T1000 (cell line): ENCODE results near the gene FRMD5.
A peak's percentile ranks its signal among the peaks of the same experiment; 100 is the strongest.

Experiments
- DNase-seq: peaks from one replicate; lab custom pipeline; 2025; ENCODE audit warnings: mixed read lengths; lab: John Stamatoyannopoulos, UW

Gene FRMD5

GRCh38 chr15:44093836-44094235, 101.2 kb downstream of the FRMD5 start:
- DNase-seq: no peak

DNA sequence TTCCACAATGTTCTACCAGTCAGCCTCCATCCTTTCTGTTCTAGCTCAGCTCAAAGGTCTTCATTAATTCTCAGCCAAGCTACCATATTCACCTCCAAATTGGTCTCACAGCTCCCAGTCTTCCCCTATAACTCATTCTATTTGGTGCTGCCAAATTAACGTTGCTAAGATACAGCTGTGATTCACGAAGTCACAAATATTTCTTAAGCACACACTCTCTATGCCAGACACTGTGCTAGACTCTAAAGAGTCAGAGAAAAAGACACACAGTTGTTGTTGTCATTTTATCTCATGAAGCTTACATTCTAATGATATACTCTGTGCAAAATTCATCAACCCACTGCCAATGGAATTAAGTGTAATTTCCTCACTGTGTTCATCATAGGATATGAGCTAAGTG, 102.8 kb downstream of the FRMD5 start:
- DNase-seq: no peak

DNA sequence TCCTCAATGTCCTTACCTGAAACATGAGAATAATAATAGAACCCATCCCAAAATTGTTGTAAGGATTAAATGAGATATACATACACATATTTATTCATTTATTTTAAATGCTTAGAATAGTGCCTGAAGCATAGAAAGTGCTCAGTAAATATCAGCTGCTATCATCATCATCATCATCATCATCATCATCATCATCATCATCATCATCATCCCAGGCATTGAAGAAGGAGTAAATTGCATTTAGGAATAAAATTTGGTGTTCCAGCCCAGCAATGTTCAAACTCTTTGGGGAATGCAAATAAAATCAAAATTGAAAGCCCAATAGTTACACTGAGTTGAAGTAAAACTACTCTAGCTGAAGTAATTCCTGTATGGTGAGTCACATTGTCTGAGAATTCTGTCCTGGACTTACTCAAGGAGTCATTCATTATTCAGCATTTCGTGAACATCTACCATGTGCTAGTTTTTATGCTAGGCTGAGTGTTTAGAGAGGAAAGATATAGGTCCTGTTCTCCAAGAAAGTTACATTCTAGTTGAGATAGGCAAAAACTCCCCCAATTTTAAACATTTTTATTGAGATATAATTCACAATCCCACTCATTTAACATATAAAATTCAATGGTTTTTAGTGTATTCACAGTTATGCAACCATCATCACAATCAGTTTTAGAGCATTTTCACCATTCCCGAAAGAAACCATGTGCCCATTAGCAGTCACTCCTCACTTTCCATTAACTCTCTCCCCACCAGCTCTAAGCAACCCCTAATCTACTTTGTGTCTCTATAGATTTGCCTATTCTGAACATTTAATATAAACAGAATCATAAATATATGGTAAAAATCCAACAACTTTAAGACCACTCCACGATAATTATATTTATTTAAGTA, 107.2 kb downstream of the FRMD5 start:
- DNase-seq: no peak

DNA sequence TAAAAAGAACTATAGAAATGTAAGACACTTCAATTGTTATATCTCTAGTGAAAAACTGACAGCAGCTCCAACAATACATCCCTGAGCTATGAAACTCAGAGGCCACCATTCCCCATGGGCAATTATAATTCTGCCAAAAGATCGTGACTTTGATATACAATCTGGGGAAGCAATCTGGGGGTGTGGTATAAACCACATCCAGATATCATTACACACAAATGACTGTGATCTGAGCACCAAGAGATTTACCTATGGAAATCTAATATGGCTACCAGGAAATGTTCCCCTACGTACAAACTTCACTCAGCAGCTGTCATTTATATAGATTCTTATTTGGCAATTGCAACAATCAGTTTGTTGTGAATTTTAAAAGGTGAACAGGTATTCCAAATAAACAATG, 110.3 kb downstream of the FRMD5 start:
- no peak for DNase-seq

DNA sequence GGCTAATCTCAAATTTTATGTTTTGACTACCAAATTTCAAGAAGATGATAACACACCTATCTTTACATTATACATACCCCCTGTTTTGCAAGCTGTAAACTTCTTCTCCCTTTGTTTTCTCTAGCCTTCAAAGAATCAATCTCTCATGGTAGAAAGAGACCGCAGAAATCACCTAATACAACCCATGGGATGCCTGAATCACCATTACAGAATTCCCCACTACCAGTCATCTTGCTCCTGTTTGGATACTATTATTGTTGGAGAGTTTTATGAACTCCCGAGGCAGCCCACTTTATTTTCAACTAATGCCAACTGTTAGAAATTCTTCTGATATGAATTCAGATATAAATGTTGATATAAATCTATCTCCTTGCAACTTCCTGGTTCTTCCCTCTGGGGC, 110.9 kb downstream of the FRMD5 start:
- no peak for DNase-seq

GRCh38 chr15:44082558-44083157, 112.4 kb downstream of the FRMD5 start:
- DNase-seq: no peak

- DNase-seq: no peak
Observed at GRCh38 chr15:44081026-44082013, 113.8 kb downstream of the FRMD5 start.

- no peak for DNase-seq
Observed at GRCh38 chr15:44075535-44075934, 119.5 kb downstream of the FRMD5 start.

GRCh38 chr15:44069489-44069888, 125.6 kb downstream of the FRMD5 start:
- no peak for DNase-seq

- DNase-seq: no peak
Observed at GRCh38 chr15:44068347-44068746, 126.7 kb downstream of the FRMD5 start.

DNA sequence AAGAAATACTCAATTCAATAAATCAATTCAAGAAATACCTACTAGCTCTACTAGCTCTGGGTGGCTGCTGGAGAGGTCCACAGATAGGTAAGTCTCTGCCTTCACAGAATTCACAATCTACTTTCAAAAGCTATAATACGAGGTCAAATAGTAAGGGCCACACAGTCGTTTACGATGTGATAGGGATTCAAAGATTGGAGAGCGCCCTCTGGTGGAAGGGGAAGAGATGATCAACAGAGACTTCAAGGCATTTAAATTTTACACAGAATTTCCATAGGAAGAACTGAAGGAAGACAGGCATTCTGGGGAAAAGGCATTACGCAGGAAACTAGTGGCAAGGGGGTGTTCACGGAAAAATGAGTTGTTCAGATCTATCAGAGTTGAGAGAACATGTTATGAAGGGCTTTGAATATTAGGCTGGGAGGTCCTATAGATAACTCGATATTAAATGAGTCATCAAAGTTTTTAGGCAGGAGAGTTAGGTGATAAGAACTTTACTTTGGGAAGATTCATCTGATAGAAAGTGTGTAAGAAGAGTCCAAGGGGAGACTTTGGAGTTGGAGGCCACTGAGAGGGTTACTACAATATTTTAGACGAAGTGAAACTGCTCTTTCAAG, 128.8 kb downstream of the FRMD5 start:
- DNase-seq: peak; percentile 40

DNA sequence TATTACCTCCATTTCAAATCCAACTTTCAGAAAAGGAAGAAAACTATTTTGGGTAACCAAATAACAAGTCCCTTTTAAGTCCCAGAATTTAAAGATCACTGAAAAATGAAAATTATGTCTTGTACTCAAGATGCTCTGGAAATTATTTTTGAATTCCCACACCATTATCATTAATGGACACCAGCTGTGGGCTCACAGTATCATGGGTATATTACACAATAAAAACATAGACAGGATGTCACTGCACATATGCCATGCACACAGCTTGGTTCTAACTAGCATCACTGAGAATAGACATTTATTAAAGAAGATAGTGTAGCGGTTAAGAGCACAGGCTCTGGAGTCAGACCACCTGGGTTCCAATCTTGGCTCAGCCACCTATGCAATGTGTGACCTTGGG, 130.4 kb downstream of the FRMD5 start:
- DNase-seq: no peak

DNA sequence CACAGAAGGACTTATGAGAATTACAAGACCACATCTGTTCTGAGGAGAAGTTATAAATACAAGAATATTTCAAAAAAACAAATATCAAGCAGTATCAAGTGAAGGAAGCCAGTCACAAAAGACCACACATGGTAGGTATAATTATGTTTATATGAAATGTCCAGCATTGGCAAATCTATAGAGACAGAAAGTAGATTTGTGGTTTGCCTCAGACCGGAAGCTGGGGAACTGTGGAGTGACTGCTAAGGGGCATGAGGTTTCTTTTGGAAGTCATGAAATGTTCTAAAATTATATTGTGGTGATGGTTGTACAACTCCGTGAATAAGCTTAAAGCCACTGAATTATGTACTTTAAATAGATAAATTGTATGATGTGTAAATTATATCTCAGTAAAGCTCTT, 136.9 kb downstream of the FRMD5 start:
- no peak for DNase-seq

DNA sequence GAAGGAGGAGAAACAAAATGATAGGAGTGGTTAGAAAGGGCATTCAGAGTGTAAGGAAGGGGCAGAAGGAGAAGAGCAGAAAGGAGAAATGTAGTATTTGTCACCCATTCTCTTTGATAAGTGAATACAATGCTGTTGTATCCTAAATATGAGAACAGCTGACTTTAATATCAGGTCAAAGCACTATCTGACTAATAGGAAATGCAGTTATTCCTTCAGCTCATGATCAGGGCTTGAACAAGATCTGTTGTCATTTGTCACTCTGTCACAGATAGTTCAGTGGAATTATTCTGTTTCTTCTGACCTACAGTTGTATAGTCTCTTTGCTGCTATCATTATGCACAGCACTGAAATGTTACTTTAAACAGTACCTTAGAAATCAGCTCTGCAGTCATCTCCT, 149.4 kb downstream of the FRMD5 start:
- DNase-seq: no peak

DNA sequence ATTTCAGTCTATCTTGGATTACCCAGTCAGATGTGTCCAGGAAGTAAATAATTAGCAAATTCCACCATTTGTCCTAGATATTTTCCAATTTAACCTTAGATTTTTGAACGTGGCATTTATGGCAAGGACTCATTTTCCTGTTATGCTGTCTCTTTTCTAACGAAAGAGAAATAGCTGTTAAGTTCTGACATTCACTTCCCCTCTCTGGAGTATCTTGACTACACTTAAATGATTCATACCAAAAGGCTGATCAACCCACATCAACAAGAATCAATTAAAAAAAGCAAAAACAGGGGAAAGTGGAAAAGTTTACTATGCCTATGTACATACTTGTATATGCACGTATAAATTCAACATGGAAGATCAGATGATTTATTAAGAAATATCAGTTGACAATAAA, 149.9 kb downstream of the FRMD5 start:
- no peak for DNase-seq

DNA sequence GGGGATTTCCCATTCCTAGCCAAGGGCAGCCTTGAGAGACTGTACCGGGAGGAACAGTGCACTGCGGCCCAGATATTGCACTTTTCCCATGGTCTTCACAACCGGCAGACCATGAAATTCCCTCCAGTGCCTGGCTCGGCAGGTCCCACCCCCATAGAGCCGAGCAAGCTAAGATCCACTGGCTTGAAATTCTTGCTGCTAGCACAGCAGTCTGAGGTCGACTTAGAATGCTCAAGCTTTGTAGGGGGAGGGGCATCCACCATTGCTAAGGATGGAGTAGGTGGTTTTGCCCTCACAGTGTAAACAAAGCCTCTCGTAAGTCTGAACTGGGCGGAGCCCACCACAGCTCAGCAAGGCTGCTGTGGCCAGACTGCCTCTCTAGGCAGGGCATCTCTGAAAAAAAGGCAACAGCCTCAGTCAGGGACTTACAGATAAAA, 156.3 kb downstream of the FRMD5 start:
- DNase-seq: no peak

DNA sequence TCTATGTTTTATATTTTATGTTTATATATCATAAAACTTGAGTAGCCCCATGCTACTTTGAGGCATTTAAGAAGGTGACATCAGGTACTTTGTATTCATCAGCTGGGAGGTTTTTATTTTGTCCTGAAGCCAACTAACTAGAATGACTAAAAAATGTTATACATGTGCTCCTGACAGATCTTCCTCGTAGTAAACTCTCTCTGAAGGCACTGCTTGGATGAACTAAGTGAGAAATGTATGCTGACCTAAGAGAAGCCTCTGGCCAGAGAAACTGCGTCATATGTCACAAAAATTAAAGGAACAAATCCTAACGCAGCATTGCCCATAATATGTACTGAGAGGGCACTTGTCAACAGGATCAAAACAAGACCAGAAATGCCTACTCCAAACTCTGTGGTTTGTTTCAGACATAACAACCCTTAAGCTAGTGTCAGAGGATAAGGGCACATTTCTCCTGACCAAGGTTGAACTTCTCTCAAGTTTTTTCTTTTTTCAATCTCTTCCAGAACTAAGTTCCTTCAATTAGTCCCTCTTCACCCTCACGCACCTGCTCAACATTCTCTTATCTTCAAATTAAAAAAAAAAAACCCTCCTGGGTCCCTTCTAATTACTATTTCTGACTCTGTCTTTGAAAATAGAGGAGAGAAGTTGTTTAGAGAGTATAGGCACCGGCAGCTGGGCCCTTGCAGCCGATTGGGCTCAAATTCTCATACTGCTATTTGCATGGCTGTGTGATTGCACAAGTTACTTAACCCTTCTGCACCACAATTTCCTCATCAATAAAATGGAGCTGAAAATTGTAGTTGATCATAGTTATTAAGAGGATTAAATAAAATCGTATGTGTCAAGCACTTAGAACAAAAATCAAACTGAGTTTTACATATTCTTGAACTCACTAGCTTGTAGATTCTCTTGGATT, 159.0 kb downstream of the FRMD5 start:
- no peak for DNase-seq

- DNase-seq: no peak
Observed at GRCh38 chr15:44034933-44035624, 160.0 kb downstream of the FRMD5 start.

GRCh38 chr15:44034334-44034733, 160.7 kb downstream of the FRMD5 start:
- no peak for DNase-seq

- DNase-seq: no peak
Observed at GRCh38 chr15:44033894-44034293, 161.2 kb downstream of the FRMD5 start.
